Caco-2 (cell line): ENCODE measurements around the gene NPLOC4. TPM values are rescaled to one million over a fixed set of nuclear protein-coding genes. Genes with fewer than 3 reads are reported as not detected.

Experiments used
- BruUV-seq: library from RNA; stranded (reverse); fragments of 400-500 nt; replicated peaks from 2 replicates; lab custom pipeline; 2021; lab: Mats Ljungman, UMichigan
- CTCF ChIA-PET: fragments of 300-600 bp; sonication (Branson Sonifier 250); formaldehyde crosslinking; loops from one replicate; lab custom pipeline; 2022; ENCODE audit warnings: antibody characterized with exemption; lab: Charles Lee
- POLR2A ChIA-PET: fragments of 300-600 bp; sonication (Branson Sonifier 250); formaldehyde crosslinking; loops from one replicate; lab custom pipeline; 2022; ENCODE audit warnings: antibody characterized with exemption; lab: Charles Lee
- DNase-seq, 2 experiments: peaks; one replicate each; pipeline versions ENCODE4 v3.0.0 to v3.0.0-alpha.2; 2020 to 2022
- H3K27me3 ChIP-seq: replicated peaks from 2 replicates; pipeline ENCODE4 v1.6.0; 2011; ENCODE audit warnings: low read length; ENCODE audit not compliant: control insufficient read depth, insufficient read depth
- H3K36me3 ChIP-seq: 2 replicates; pipeline ENCODE4 v1.5.1; 2011; ENCODE audit warnings: low read length; ENCODE audit not compliant: control insufficient read depth, insufficient read depth
- H3K4me1 ChIP-seq: fragments of 250-450 bp; sonication (Bioruptor Pico); 2 replicates; pipeline ENCODE4 v1.5.1; 2020; ENCODE audit warnings: mild to moderate bottlenecking
- H3K4me3 ChIP-seq: 2 replicates; pipeline ENCODE4 v1.5.1; 2011; ENCODE audit warnings: low read depth, mild to moderate bottlenecking, control low read depth, low read length
- H3K9me3 ChIP-seq: fragments of 250-450 bp; sonication (Bioruptor Pico); 2 replicates; pipeline ENCODE4 v1.5.1; 2020; ENCODE audit warnings: mild to moderate bottlenecking, moderate library complexity
- H3K27ac Mint-ChIP-seq: one replicate; pipeline ENCODE4 v1.8.0; 2022; ENCODE audit warnings: mixed read lengths; ENCODE audit not compliant: unreplicated experiment
- H3K27me3 Mint-ChIP-seq: one replicate; pipeline ENCODE4 v1.8.0; 2022; ENCODE audit warnings: mixed read lengths; ENCODE audit not compliant: insufficient read depth, unreplicated experiment
- H3K36me3 Mint-ChIP-seq: one replicate; pipeline ENCODE4 v1.8.0; 2022; ENCODE audit warnings: mild to moderate bottlenecking, mixed read lengths; ENCODE audit not compliant: insufficient read depth, unreplicated experiment
- H3K4me1 Mint-ChIP-seq: one replicate; pipeline ENCODE4 v1.8.0; 2022; ENCODE audit warnings: low read depth, mixed read lengths; ENCODE audit not compliant: unreplicated experiment
- H3K4me3 Mint-ChIP-seq: one replicate; pipeline ENCODE4 v1.8.0; 2022; ENCODE audit warnings: mild to moderate bottlenecking, moderate library complexity, mixed read lengths; ENCODE audit not compliant: unreplicated experiment
- H3K9me3 Mint-ChIP-seq: one replicate; pipeline ENCODE4 v1.8.0; 2022; ENCODE audit warnings: mixed read lengths; ENCODE audit not compliant: unreplicated experiment
- intact Hi-C: fragments of 100-400 bp; cut with micrococcal nuclease; formaldehyde crosslinking; loops from one replicate; pipeline ENCODE4 v1.10.0; 2022; ENCODE audit not compliant: unreplicated experiment
- total RNA-seq: library from RNA; stranded (reverse); gene quantifications from 2 replicates; pipeline ENCODE4 v1.2.3, GENCODE V29; 2022
- TF ChIP-seq, protein P1 (sequence below), 2 experiments: fragments of 200-600 bp in 1 of 2; IDR thresholded peaks; 1 replicate in 1 of 2; 2 replicates in 1 of 2; pipeline versions ENCODE4 v1.5.1 to v1.8.0; 2011 to 2022; ENCODE audit warnings: antibody characterized with exemption in 1 of 2, control low read depth in 1 of 2, inconsistent platforms in 1 of 2, low read depth in 1 of 2, low read length in 1 of 2, mild to moderate bottlenecking in 1 of 2, moderate library complexity in 1 of 2; ENCODE audit not compliant: insufficient read depth in 1 of 2, severe bottlenecking in 1 of 2, unreplicated experiment in 1 of 2

The NPLOC4 gene
- total RNA-seq, 1 experiment from 2014 or later = 139 TPM

GRCh38 chr17:81556863-81557262 lies 80.0 kb downstream of the NPLOC4 start:
- H3K36me3 Mint-ChIP-seq = peaks cover 93% of the 10 kb centered on the region
- ChIA-PET CTCF (interaction anchor here (1.1 kb wide), 1 partner anchor 38 kb away, joined by 5 read pairs; no protein-coding TSS in a partner anchor), POLR2A (no interaction called here)
- DNase-seq = peak in 1 of 2 experiments; percentile 37
- H3K9me3 Mint-ChIP-seq = no peaks in the 10 kb centered on the region
- intact Hi-C loops = loop anchor here (2.0 kb wide), 1 partner anchor 44 kb away; no protein-coding TSS in a partner anchor
- Histone ChIP-seq H3K9me3 (no peaks in the 10 kb centered on the region), H3K27me3 (no peaks in the 10 kb centered on the region), H3K4me1 (peaks cover 18% of the 10 kb centered on the region), H3K36me3 (no peaks in the 10 kb centered on the region; the same call in none of the 2 replicates), H3K4me3 (no peak overlapping the region)
- no peaks in the 10 kb centered on the region for H3K27me3 Mint-ChIP-seq
- H3K4me1 Mint-ChIP-seq = peaks cover 12% of the 10 kb centered on the region
- no TSS peak for BruUV-seq
- TF ChIP-seq, protein P1, sequence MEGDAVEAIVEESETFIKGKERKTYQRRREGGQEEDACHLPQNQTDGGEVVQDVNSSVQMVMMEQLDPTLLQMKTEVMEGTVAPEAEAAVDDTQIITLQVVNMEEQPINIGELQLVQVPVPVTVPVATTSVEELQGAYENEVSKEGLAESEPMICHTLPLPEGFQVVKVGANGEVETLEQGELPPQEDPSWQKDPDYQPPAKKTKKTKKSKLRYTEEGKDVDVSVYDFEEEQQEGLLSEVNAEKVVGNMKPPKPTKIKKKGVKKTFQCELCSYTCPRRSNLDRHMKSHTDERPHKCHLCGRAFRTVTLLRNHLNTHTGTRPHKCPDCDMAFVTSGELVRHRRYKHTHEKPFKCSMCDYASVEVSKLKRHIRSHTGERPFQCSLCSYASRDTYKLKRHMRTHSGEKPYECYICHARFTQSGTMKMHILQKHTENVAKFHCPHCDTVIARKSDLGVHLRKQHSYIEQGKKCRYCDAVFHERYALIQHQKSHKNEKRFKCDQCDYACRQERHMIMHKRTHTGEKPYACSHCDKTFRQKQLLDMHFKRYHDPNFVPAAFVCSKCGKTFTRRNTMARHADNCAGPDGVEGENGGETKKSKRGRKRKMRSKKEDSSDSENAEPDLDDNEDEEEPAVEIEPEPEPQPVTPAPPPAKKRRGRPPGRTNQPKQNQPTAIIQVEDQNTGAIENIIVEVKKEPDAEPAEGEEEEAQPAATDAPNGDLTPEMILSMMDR (IDR thresholded peaks at IDR 0.05; ENCODE audit: insufficient read depth in 1 of 2, low read depth in 1 of 2, low read length in 1 of 2, severe bottlenecking in 1 of 2, unreplicated experiment in 1 of 2) = no peak
- peak overlapping the region; percentile 59 for H3K27ac Mint-ChIP-seq
- H3K4me3 Mint-ChIP-seq = no peak overlapping the region

DNA sequence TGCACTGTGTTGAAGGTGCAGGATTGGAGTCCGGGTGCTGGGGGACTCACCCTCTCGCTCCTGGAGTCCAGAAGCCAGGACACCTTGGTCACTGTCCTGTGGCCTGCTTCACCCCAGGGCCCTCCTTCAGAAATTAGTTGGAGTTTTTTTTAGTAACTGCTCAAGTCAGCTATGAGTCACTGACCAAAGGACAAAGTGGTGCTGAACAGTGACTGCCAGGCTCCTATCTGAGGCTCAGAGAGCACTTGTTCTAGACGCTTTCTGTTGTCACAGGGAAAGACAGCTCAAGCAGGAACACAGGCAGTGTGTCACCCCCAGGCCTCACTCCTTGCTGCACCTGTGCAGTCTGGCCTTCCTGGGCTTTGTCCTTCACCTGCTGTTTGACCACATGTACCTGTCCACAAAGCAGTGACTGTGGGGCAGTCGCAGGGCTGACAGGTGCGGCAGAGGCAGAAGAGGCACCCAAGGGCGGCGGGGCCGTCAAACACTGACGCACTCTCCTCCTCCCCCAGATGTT lies 80.7 kb downstream of the NPLOC4 start:
- CTCF ChIA-PET = interaction anchor here (1.1 kb wide), 1 partner anchor 37 kb away, joined by 5 read pairs; no protein-coding TSS in a partner anchor
- peak; percentile 51 to 70 for DNase-seq
- H3K36me3 Mint-ChIP-seq = peaks cover 93% of the 10 kb centered on the region
- no peaks in the 10 kb centered on the region; the same call in none of the 2 replicates for H3K36me3 ChIP-seq
- H3K27ac Mint-ChIP-seq = peak overlapping the region; percentile 59
- H3K27me3 Mint-ChIP-seq = no peaks in the 10 kb centered on the region
- POLR2A ChIA-PET = no interaction called here
- no peak overlapping the region for H3K4me3 Mint-ChIP-seq
- intact Hi-C loops = loop anchor here (2.0 kb wide), 1 partner anchor 45 kb away; no protein-coding TSS in a partner anchor
- H3K4me3 ChIP-seq = no peak overlapping the region
- H3K9me3 Mint-ChIP-seq = no peaks in the 10 kb centered on the region
- peaks cover 18% of the 10 kb centered on the region for H3K4me1 ChIP-seq
- peaks cover 12% of the 10 kb centered on the region for H3K4me1 Mint-ChIP-seq
- TF ChIP-seq, protein P1 (IDR thresholded peaks at IDR 0.05; ENCODE audit: insufficient read depth in 1 of 2, low read depth in 1 of 2, low read length in 1 of 2, severe bottlenecking in 1 of 2, unreplicated experiment in 1 of 2) = no peak
- no peaks in the 10 kb centered on the region for H3K27me3 ChIP-seq
- BruUV-seq = no TSS peak
- no peaks in the 10 kb centered on the region for H3K9me3 ChIP-seq

DNA sequence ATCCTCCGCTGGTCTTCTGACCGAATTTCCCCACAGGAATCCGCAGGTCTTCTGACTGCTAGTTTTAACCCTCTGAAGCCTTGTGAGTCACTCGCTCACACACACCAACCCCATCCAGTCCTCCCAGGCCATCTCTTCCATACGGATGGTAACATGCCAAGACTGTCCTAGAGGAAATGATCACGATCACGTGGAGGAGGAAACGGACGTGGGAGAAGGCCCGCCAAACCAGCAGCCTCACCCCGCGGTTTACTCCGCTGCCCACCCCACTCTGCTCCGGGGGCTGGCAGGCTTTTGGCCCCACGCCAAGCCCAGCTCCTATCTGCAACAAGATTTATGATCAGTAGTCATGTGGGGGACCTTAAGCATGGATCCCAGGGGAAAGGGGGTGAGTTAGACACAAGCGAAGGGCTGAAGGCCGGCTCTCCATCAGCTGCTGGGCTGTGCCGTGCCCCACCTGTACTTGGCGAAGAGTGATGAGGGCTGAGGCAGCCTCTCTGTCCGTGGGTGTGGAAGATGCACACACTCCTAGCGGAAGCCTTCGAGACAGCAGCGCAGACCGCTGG lies 83.2 kb downstream of the NPLOC4 start:
- CTCF ChIA-PET = no interaction called here

More for the DNA sequence above, 83.2 kb downstream of the NPLOC4 start:
- peaks cover 18% of the 10 kb centered on the region for H3K4me1 ChIP-seq
- H3K4me3 ChIP-seq = peak overlapping the region; percentile 97
- H3K4me3 Mint-ChIP-seq = peak overlapping the region; percentile 90
- intact Hi-C loops = loop anchor here (1.0 kb wide), 2 partner anchors 23 to 34 kb away; no protein-coding TSS in a partner anchor
- TF ChIP-seq, protein P1 (IDR thresholded peaks at IDR 0.05; ENCODE audit: insufficient read depth in 1 of 2, low read depth in 1 of 2, low read length in 1 of 2, severe bottlenecking in 1 of 2, unreplicated experiment in 1 of 2) = no peak
- H3K9me3 Mint-ChIP-seq = no peaks in the 10 kb centered on the region
- no peaks in the 10 kb centered on the region for H3K27me3 ChIP-seq
- H3K27ac Mint-ChIP-seq = peak overlapping the region; percentile 77
- no peaks in the 10 kb centered on the region for H3K27me3 Mint-ChIP-seq
- BruUV-seq = no TSS peak
- no peak for DNase-seq
- H3K36me3 ChIP-seq = peaks cover 2% of the 10 kb centered on the region
- no peaks in the 10 kb centered on the region for H3K9me3 ChIP-seq
- H3K4me1 Mint-ChIP-seq = peaks cover 12% of the 10 kb centered on the region
- POLR2A ChIA-PET = no interaction called here
- H3K36me3 Mint-ChIP-seq = peaks cover 87% of the 10 kb centered on the region
